GM06990 (cell line): ENCODE measurements around the gene NRN1L.

Source experiments
- DNase-seq: peaks from one replicate; pipeline ENCODE4 v3.0.0-alpha.2; 2011; ENCODE audit not compliant: insufficient read length; ENCODE audit errors: extremely low read depth
- H3K27me3 ChIP-seq: replicated peaks from 2 replicates; pipeline ENCODE4 v1.6.0; 2011; ENCODE audit warnings: low read length; ENCODE audit not compliant: control insufficient read depth, insufficient read depth
- H3K36me3 ChIP-seq: 2 replicates; pipeline ENCODE4 v1.5.1; 2011; ENCODE audit warnings: low read length; ENCODE audit not compliant: control insufficient read depth, insufficient read depth
- H3K4me3 ChIP-seq: replicated peaks from 2 replicates; pipeline ENCODE4 v1.5.1; 2011; ENCODE audit warnings: low read depth, mild to moderate bottlenecking, control low read depth, low read length
- CTCF ChIP-seq: IDR thresholded peaks from 2 replicates; pipeline ENCODE4 v1.5.1; 2011; ENCODE audit warnings: low read length, control low read depth, mild to moderate bottlenecking, inconsistent platforms; ENCODE audit not compliant: insufficient read depth, poor library complexity, severe bottlenecking

NRN1L gene

DNA sequence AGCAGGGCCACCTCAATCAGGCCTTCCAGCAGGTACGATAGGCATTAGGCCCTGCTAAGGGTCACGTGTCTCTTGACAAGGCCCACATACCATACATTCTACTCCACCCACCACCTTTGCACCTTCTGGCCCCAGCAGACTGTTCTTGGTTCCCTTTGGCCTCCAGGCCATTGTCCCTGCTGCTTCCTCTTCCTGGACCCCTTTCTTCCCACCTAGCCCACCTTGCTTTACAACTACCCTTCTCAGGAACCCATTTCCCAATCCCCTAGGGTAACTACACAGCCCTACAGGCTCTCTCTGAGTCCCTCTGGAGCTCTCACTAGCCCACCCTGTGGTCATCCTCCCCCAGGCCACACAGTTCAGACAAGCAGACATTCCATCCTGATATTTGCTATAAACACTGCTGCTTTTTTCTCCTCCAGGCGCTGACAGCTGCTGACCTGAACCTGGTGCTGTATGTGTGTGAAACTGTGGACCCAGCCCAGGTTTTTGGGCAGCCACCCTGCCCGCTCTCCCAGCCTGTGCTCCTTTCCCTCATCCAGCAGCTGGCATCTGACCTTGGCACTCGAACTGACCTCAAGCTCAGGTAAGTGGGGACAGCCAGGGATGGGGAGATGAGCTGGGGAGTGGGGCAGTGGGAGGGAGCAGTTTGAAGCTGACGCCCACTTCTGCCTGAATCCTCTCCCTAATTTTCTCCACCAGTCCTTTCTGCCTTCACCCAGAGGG, 1.4 kb upstream of the NRN1L start:
- TF ChIP-seq CTCF = no peak
- Histone ChIP-seq H3K27me3 (no peaks in the 10 kb centered on the region), H3K4me3 (no peak overlapping the region), H3K36me3 (peaks cover 54% of the 10 kb centered on the region)
- DNase-seq = no peak

DNA sequence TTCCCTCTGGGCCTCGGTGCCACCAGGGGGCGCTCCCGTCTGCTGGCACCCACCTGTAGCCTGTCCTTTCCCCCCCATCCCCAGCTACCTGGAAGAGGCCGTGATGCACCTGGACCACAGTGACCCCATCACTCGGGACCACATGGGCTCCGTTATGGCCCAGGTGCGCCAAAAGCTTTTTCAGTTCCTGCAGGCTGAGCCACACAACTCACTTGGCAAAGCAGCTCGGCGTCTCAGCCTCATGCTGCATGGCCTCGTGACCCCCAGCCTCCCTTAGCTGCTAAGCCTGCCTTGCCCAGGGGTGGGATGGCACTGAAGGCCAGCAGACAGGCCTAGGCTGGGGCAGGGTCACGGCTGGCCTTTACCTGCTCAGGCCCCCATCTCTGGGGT, 818 bp upstream of the NRN1L start:
- Histone ChIP-seq H3K36me3 (peaks cover 48% of the 10 kb centered on the region), H3K27me3 (no peaks in the 10 kb centered on the region), H3K4me3 (no peak overlapping the region)
- peak; percentile 94 for TF ChIP-seq CTCF
- peak; percentile 64 for DNase-seq

DNA sequence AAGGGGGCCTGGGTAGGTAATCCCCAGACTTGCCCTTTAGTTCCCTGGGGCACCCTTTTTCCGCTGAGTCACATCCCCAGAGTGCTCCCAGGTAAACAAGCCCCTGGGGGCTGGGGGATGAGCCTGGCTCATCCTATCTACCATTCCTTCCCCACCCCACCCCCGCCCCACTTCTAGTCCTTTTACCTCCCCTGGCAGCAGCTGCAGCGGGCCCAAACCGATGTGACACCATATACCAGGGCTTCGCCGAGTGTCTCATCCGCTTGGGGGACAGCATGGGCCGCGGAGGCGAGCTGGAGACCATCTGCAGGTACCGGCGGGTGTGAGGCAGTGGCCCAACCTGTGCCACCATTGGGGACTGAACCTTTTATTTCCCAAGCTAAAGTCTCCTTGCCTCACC, 860 bp downstream of the NRN1L start:
- Histone ChIP-seq H3K36me3 (peaks cover 32% of the 10 kb centered on the region), H3K4me3 (no peak overlapping the region), H3K27me3 (no peaks in the 10 kb centered on the region)
- TF ChIP-seq CTCF = no peak
- no peak for DNase-seq

GRCh38 chr16:67885976-67886375, 1.3 kb downstream of the NRN1L start:
- H3K27me3 ChIP-seq = no peaks in the 10 kb centered on the region
- TF ChIP-seq CTCF = no peak
- DNase-seq = no peak
- H3K4me3 ChIP-seq = no peak overlapping the region
- H3K36me3 ChIP-seq = peaks cover 28% of the 10 kb centered on the region

DNA sequence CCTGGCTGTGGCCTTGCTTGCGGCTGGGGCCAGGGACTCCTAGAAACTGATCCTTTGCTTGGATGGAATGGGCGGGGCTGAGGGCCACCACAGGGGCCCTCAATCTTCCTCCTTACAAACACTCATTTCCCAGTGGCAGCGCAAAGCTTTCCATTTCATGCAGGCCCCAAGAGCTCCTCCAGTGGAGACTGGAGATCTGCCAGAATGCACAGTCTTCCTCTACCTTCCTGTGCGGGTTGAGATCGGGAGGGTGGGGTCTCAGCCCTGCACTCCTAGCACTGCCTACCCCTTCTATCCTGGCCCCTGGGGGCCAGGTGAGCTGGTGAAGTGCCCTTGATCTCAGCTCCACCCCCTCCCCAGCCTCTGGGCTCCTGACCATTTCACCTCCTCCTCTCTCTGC, 1.7 kb downstream of the NRN1L start:
- no peak for TF ChIP-seq CTCF
- Histone ChIP-seq H3K4me3 (no peak overlapping the region), H3K36me3 (peaks cover 24% of the 10 kb centered on the region), H3K27me3 (no peaks in the 10 kb centered on the region)
- no peak for DNase-seq

- DNase-seq = no peak
- TF ChIP-seq CTCF = no peak
- Histone ChIP-seq H3K36me3 (peaks cover 11% of the 10 kb centered on the region), H3K27me3 (no peaks in the 10 kb centered on the region), H3K4me3 (no peak overlapping the region)
Observed at GRCh38 chr16:67888331-67888730, 3.6 kb downstream of the NRN1L start.
